K562 (cell line): ENCODE data around the gene EFNA2. TPM values are rescaled to one million over a fixed set of nuclear protein-coding genes. Genes with fewer than 3 reads are reported as not detected.

Experiments
- DPF2 ChIP-seq: fragments of 450-650 bp; IDR thresholded peaks from 2 replicates; pipeline ENCODE4 v1.6.1; 2016
- FOXK1 ChIP-seq: sonication (generic); formaldehyde crosslinking; IDR thresholded peaks from 2 replicates; pipeline ENCODE4 v1.8.0; 2022; ENCODE audit warnings: missing genetic modification reagents, mild to moderate bottlenecking, borderline replicate concordance
- PPARD ChIP-seq: fragments of 250-450 bp; sonication (Bioruptor Pico); IDR thresholded peaks from 2 replicates; pipeline ENCODE4 v1.8.0; 2022; ENCODE audit warnings: inconsistent platforms, mild to moderate bottlenecking, moderate library complexity
- SRSF3 ChIP-seq: fragments of 200-400 bp; formaldehyde crosslinking; IDR thresholded peaks from 2 replicates; pipeline ENCODE4 v1.6.1; 2016; ENCODE audit warnings: mild to moderate bottlenecking, low read length, moderate library complexity; ENCODE audit not compliant: insufficient read depth
- SUPT5H ChIP-seq: fragments of 450-650 bp; IDR thresholded peaks from 2 replicates; pipeline ENCODE4 v1.6.1; 2016
- YY1 ChIP-seq, 3 experiments: IDR thresholded peaks; 2 replicates each; pipeline ENCODE4 v1.6.1; 2011; ENCODE audit warnings: low read length in 2 of 3, mild to moderate bottlenecking in 2 of 3, moderate library complexity in 2 of 3, borderline replicate concordance in 1 of 3, control low read depth in 1 of 3, low read depth in 1 of 3; ENCODE audit not compliant: insufficient read depth in 3 of 3, insufficient replicate concordance in 2 of 3, control insufficient read depth in 1 of 3, insufficient read length in 1 of 3; ENCODE audit errors: extremely low read depth in 1 of 3
- ZNF436 ChIP-seq: fragments of 250-450, 450-650 bp; sonication (Bioruptor Pico); formaldehyde crosslinking; IDR thresholded peaks from 2 replicates; pipeline ENCODE4 v1.7.0; 2020; ENCODE audit warnings: mild to moderate bottlenecking
- ZNF583 ChIP-seq: fragments of 250-450 bp; sonication (Bioruptor Pico); IDR thresholded peaks from 2 replicates; pipeline ENCODE4 v1.4.0; 2020
- ZNF695 ChIP-seq: fragments of 450-650 bp; formaldehyde crosslinking; IDR thresholded peaks from 2 replicates; pipeline ENCODE4 v1.4.0; 2020; ENCODE audit warnings: mild to moderate bottlenecking, moderate library complexity
- polyA plus RNA-seq, 8 experiments: library from polyadenylated mRNA; depleted of rRNA in 4 of 8; stranded (reverse) in 5 of 8; unstranded in 3 of 8; fragments of >200 nt; fragmentation: Nextera tagmentation in 2 of 8; fragmentation: Illumina TruSeq in 1 of 8; extraction: Ambion mirVana in 2 of 8; extraction: Trizol in 1 of 8; gene quantifications; 2 replicates each; pipeline versions ENCODE4 v1.2.1 to v1.2.3, GENCODE V29; 2011 to 2014; ENCODE audit warnings: inconsistent platforms in 1 of 8, missing spikeins in 1 of 8
- total RNA-seq, 7 experiments: library from RNA; depleted of rRNA in 6 of 7; stranded (reverse); fragments of >200 nt in 6 of 7; fragmentation: Illumina TruSeq in 2 of 7; extraction: Trizol in 2 of 7; gene quantifications; 2 replicates each; pipeline versions ENCODE4 v1.2.1 to v1.2.3, GENCODE V29; 2011 to 2021; ENCODE audit warnings: low replicate concordance in 1 of 7
- TF ChIP-seq, protein P1 (sequence below): fragments of 450-650 bp; formaldehyde crosslinking; conservative IDR thresholded peaks from 2 replicates; pipeline ENCODE4 v1.4.0; 2022; ENCODE audit warnings: mild to moderate bottlenecking, missing genetic modification characterization
- TF ChIP-seq, protein P2 (sequence below): fragments of 250-450 bp; sonication (Bioruptor Pico); IDR thresholded peaks from 2 replicates; pipeline ENCODE4 v1.4.0; 2020; ENCODE audit warnings: mild to moderate bottlenecking, moderate library complexity, borderline replicate concordance
- TF ChIP-seq, protein P3 (sequence below), 2 experiments: fragments of 450-650 bp in 1 of 2; IDR thresholded peaks; 2 replicates each; pipeline ENCODE4 v1.6.1; 2011 to 2017; ENCODE audit warnings: low read depth in 2 of 2, antibody characterized with exemption in 1 of 2, borderline replicate concordance in 1 of 2, low read length in 1 of 2, mild to moderate bottlenecking in 1 of 2, mixed read lengths in 1 of 2; ENCODE audit not compliant: control insufficient read depth in 1 of 2
- TF ChIP-seq, protein P4 (sequence below): sonication (generic); formaldehyde crosslinking; IDR thresholded peaks from 2 replicates; pipeline ENCODE4 v1.5.0; 2020; ENCODE audit warnings: missing genetic modification reagents
- TF ChIP-seq, protein P5 (sequence below): fragments of 250-450 bp; sonication (Bioruptor Pico); IDR thresholded peaks from 2 replicates; pipeline ENCODE4 v1.5.0; 2021; ENCODE audit warnings: mild to moderate bottlenecking, borderline replicate concordance
- TF ChIP-seq, protein P6 (sequence below): fragments of 450-650 bp; formaldehyde crosslinking; IDR thresholded peaks from 2 replicates; pipeline ENCODE4 v1.4.0; 2020; ENCODE audit warnings: mild to moderate bottlenecking, moderate library complexity

EFNA2 gene
- total and polyA plus RNA-seq, 9 of the 15 experiments (the other 6 are each of a cell fraction or from before 2014, with no cell fraction given), result 0.11 to 0.44 (median 0.15) TPM; not detected in 6

DNA sequence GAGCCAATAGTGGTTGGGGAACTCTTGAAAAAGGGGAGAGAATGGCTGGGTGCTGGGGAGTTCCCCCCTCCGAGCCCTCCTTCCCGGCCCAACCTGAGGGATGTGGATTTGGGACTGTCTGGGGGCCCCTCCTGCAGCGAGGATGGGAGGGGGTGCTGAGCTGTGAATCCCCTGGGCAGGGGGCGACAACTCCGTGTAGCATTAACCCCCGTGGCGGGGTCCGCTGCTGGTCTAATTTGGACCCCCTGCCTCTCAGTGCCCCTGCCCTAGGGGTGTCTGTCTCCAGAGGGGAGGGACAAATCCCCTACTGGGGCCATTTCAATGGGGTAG is 27.5 kb upstream of the EFNA2 start (continued):
- TF ChIP-seq SRSF3, result no peak
- TF ChIP-seq FOXK1 (CRISPR knock-in tag), result no peak
- no peak for TF ChIP-seq YY1 (IDR thresholded peaks at IDR 0.05; ENCODE audit: borderline replicate concordance in 1 of 3, control insufficient read depth in 1 of 3, extremely low read depth in 1 of 3, insufficient read depth in 3 of 3, insufficient read length in 1 of 3, insufficient replicate concordance in 2 of 3, low read depth in 1 of 3, low read length in 2 of 3)
- no peak for TF ChIP-seq ZNF583 (CRISPR knock-in tag)
- TF ChIP-seq ZNF695 (CRISPR knock-in tag), result no peak
- TF ChIP-seq, protein P1, sequence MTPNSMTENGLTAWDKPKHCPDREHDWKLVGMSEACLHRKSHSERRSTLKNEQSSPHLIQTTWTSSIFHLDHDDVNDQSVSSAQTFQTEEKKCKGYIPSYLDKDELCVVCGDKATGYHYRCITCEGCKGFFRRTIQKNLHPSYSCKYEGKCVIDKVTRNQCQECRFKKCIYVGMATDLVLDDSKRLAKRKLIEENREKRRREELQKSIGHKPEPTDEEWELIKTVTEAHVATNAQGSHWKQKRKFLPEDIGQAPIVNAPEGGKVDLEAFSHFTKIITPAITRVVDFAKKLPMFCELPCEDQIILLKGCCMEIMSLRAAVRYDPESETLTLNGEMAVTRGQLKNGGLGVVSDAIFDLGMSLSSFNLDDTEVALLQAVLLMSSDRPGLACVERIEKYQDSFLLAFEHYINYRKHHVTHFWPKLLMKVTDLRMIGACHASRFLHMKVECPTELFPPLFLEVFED, result 0 out of 2 replicates have a peak, but pooled peaks have one; percentile 31
- TF ChIP-seq, protein P2, sequence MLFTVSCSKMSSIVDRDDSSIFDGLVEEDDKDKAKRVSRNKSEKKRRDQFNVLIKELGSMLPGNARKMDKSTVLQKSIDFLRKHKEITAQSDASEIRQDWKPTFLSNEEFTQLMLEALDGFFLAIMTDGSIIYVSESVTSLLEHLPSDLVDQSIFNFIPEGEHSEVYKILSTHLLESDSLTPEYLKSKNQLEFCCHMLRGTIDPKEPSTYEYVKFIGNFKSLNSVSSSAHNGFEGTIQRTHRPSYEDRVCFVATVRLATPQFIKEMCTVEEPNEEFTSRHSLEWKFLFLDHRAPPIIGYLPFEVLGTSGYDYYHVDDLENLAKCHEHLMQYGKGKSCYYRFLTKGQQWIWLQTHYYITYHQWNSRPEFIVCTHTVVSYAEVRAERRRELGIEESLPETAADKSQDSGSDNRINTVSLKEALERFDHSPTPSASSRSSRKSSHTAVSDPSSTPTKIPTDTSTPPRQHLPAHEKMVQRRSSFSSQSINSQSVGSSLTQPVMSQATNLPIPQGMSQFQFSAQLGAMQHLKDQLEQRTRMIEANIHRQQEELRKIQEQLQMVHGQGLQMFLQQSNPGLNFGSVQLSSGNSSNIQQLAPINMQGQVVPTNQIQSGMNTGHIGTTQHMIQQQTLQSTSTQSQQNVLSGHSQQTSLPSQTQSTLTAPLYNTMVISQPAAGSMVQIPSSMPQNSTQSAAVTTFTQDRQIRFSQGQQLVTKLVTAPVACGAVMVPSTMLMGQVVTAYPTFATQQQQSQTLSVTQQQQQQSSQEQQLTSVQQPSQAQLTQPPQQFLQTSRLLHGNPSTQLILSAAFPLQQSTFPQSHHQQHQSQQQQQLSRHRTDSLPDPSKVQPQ (CRISPR knock-in tag), result no peak
- TF ChIP-seq, protein P3, sequence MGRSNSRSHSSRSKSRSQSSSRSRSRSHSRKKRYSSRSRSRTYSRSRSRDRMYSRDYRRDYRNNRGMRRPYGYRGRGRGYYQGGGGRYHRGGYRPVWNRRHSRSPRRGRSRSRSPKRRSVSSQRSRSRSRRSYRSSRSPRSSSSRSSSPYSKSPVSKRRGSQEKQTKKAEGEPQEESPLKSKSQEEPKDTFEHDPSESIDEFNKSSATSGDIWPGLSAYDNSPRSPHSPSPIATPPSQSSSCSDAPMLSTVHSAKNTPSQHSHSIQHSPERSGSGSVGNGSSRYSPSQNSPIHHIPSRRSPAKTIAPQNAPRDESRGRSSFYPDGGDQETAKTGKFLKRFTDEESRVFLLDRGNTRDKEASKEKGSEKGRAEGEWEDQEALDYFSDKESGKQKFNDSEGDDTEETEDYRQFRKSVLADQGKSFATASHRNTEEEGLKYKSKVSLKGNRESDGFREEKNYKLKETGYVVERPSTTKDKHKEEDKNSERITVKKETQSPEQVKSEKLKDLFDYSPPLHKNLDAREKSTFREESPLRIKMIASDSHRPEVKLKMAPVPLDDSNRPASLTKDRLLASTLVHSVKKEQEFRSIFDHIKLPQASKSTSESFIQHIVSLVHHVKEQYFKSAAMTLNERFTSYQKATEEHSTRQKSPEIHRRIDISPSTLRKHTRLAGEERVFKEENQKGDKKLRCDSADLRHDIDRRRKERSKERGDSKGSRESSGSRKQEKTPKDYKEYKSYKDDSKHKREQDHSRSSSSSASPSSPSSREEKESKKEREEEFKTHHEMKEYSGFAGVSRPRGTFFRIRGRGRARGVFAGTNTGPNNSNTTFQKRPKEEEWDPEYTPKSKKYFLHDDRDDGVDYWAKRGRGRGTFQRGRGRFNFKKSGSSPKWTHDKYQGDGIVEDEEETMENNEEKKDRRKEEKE (IDR thresholded peaks at IDR 0.05; ENCODE audit: borderline replicate concordance in 1 of 2, control insufficient read depth in 1 of 2, low read depth in 2 of 2, low read length in 1 of 2), result 0 out of 4 replicates have a peak, but pooled peaks of 1 of the 2 experiments have one; percentile 47
- TF ChIP-seq DPF2, result no peak
- TF ChIP-seq, protein P4, sequence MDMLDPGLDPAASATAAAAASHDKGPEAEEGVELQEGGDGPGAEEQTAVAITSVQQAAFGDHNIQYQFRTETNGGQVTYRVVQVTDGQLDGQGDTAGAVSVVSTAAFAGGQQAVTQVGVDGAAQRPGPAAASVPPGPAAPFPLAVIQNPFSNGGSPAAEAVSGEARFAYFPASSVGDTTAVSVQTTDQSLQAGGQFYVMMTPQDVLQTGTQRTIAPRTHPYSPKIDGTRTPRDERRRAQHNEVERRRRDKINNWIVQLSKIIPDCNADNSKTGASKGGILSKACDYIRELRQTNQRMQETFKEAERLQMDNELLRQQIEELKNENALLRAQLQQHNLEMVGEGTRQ (CRISPR knock-in tag), result no peak
- TF ChIP-seq SUPT5H, result peak; percentile 24
- TF ChIP-seq PPARD (CRISPR knock-in tag), result no peak
- TF ChIP-seq, protein P5, sequence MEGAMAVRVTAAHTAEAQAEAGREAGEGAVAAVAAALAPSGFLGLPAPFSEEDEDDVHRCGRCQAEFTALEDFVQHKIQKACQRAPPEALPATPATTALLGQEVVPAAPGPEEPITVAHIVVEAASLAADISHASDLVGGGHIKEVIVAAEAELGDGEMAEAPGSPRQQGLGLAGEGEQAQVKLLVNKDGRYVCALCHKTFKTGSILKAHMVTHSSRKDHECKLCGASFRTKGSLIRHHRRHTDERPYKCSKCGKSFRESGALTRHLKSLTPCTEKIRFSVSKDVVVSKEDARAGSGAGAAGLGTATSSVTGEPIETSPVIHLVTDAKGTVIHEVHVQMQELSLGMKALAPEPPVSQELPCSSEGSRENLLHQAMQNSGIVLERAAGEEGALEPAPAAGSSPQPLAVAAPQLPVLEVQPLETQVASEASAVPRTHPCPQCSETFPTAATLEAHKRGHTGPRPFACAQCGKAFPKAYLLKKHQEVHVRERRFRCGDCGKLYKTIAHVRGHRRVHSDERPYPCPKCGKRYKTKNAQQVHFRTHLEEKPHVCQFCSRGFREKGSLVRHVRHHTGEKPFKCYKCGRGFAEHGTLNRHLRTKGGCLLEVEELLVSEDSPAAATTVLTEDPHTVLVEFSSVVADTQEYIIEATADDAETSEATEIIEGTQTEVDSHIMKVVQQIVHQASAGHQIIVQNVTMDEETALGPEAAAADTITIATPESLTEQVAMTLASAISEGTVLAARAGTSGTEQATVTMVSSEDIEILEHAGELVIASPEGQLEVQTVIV (CRISPR knock-in tag), result no peak
- no peak for TF ChIP-seq ZNF436 (CRISPR knock-in tag)
- TF ChIP-seq, protein P6, sequence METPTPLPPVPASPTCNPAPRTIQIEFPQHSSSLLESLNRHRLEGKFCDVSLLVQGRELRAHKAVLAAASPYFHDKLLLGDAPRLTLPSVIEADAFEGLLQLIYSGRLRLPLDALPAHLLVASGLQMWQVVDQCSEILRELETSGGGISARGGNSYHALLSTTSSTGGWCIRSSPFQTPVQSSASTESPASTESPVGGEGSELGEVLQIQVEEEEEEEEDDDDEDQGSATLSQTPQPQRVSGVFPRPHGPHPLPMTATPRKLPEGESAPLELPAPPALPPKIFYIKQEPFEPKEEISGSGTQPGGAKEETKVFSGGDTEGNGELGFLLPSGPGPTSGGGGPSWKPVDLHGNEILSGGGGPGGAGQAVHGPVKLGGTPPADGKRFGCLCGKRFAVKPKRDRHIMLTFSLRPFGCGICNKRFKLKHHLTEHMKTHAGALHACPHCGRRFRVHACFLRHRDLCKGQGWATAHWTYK (CRISPR knock-in tag), result no peak
